MM.1S (cell line): ENCODE measurements around the gene ADAMTS13.
"Not testable (repeated sequence)": the region's sequence is repeated elsewhere in the genome, so short reads cannot be mapped to it uniquely, and the experiment has no call there.

Experiments
- DNase-seq: peaks from one replicate; pipeline ENCODE4 v3.0.0-alpha.2; 2015
- H2AFZ ChIP-seq: fragments of 300-600 bp; sonication (generic); 2 replicates; pipeline ENCODE4 v1.6.0; 2016; ENCODE audit warnings: antibody characterized with exemption, low read length
- H3F3A ChIP-seq: fragments of 300-600 bp; sonication (generic); 2 replicates; pipeline ENCODE4 v1.6.1; 2016; ENCODE audit warnings: mild to moderate bottlenecking, antibody characterized with exemption, low read length, moderate library complexity, mixed read lengths; ENCODE audit not compliant: insufficient read depth
- H3K27ac ChIP-seq: fragments of 300-600 bp; sonication (generic); 2 replicates; pipeline ENCODE4 v1.5.1; 2016; ENCODE audit warnings: mild to moderate bottlenecking, low read length
- H3K27me3 ChIP-seq: fragments of 300-600 bp; sonication (generic); replicated peaks from 2 replicates; pipeline ENCODE4 v1.6.0; 2016; ENCODE audit warnings: low read length; ENCODE audit not compliant: insufficient read depth
- H3K36me3 ChIP-seq: fragments of 300-600 bp; sonication (generic); replicated peaks from 2 replicates; pipeline ENCODE4 v1.6.1; 2016; ENCODE audit warnings: mild to moderate bottlenecking, low read length, mixed read lengths; ENCODE audit not compliant: insufficient read depth
- H3K4me1 ChIP-seq: fragments of 300-600 bp; sonication (generic); 2 replicates; pipeline ENCODE4 v1.6.1; 2016; ENCODE audit warnings: low read length, mixed read lengths
- H3K4me2 ChIP-seq: fragments of 300-600 bp; sonication (generic); 2 replicates; pipeline ENCODE4 v1.6.0; 2016; ENCODE audit warnings: low read depth, low read length
- H3K4me3 ChIP-seq: fragments of 300-600 bp; sonication (generic); 2 replicates; pipeline ENCODE4 v1.5.1; 2016; ENCODE audit warnings: low read length, mixed read lengths
- H3K79me2 ChIP-seq: fragments of 300-600 bp; sonication (generic); 2 replicates; pipeline ENCODE4 v1.6.1; 2016; ENCODE audit warnings: mixed run types, low read length, mixed read lengths
- H3K9ac ChIP-seq: fragments of 300-600 bp; sonication (generic); 2 replicates; pipeline ENCODE4 v1.6.1; 2016; ENCODE audit warnings: low read length, mixed read lengths
- H3K9me2 ChIP-seq: fragments of 300-600 bp; sonication (generic); replicated peaks from 2 replicates; pipeline ENCODE4 v1.6.1; 2016; ENCODE audit warnings: mild to moderate bottlenecking, low read length, mixed read lengths; ENCODE audit not compliant: insufficient read depth
- H3K9me3 ChIP-seq: fragments of 300-600 bp; sonication (generic); replicated peaks from 2 replicates; pipeline ENCODE4 v1.6.1; 2016; ENCODE audit warnings: mild to moderate bottlenecking, low read length, mixed read lengths; ENCODE audit not compliant: insufficient read depth
- H4K20me1 ChIP-seq: fragments of 300-600 bp; sonication (generic); 2 replicates; pipeline ENCODE4 v1.6.1; 2016; ENCODE audit warnings: mild to moderate bottlenecking, low read length, moderate library complexity, mixed read lengths; ENCODE audit not compliant: insufficient read depth
- EZH2 ChIP-seq: fragments of 300-600 bp; sonication (generic); optimal IDR thresholded peaks from 2 replicates; pipeline ENCODE3; 2017; ENCODE audit warnings: low read depth, mild to moderate bottlenecking, antibody characterized with exemption, low read length, mixed read lengths
- EZH2phosphoT487 ChIP-seq: fragments of 300-600 bp; sonication (generic); IDR thresholded peaks from 2 replicates; pipeline ENCODE4 v1.6.1; 2018; ENCODE audit warnings: antibody characterized with exemption, low read length
- TF ChIP-seq, protein P1 (sequence below): fragments of 300-600 bp; sonication (generic); IDR thresholded peaks from 2 replicates; pipeline ENCODE4 v1.5.1; 2016; ENCODE audit warnings: antibody characterized with exemption, low read length, mixed read lengths

The ADAMTS13 gene

DNA sequence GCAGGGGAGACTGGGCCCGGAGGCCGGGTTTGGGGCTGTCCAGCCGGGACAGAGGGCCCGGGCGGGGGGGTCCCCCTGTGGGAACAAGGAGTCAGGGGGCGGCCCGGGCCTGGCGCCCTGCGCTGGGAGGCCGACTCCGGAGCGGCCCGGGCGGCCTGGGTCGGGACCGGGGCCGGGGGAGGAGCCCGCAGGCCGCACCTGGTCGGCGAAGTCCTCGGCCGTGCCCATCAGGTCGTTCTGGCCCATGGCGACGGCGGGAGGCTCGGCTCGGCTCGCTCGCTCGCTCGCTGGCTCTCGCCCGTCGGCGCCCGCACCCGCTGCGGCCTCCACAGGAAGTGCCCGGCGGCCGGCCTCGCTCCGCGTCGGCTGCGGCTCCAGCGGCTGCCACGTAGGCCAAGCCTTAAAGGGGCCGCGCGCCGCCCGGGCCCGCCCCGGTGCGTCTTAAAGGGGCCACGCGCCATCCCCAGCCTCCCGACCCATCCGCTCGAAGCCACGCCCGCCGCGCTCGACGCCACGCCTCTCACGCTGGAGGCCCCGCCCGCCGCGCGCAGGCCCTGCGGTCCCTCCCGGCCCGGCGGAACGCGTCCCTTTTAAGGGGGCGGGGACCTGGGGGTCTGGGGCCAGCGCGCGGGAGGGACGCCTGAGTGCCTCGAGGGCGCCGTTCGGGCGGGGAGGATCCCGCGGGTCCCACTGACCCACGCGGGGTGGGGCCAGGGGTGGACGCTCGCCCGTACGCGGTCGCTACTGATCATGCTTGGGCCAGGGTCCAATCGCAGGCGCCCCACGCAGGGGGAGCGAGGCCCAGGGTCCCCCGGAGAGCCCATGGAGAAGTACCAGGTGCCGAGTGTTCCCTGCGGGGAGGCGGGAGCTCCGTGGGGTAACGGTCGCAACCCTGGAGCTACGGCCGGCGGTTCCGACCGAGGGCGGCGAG, 46.2 kb upstream of the ADAMTS13 start, which contains the start of the genes STKLD1 and SURF4:
TSS of gene STKLD1 (plus strand) at position 643 of the 931 bp plus-strand sequence. CDS start at position 751, 108 bp downstream.
TSS of gene SURF4 (minus strand) at position 337 of the 931 bp plus-strand sequence. CDS start at position 246, 91 bp downstream.
- H3K9me3 ChIP-seq: no peaks in the 10 kb centered on the region
- peak within 1 kb of the TSS; percentile 94 for H3K4me2 ChIP-seq
- H3K4me1 ChIP-seq: no peaks in the 10 kb centered on the region
- peak within 1 kb of the TSS; percentile 95 for H3K9ac ChIP-seq
- peak within 1 kb of the TSS; percentile 98 for H2AFZ ChIP-seq
- DNase-seq: peak; percentile 96
- no peaks in the 10 kb centered on the region; the same call in 1 of the 2 replicates for H3K36me3 ChIP-seq
- H3F3A ChIP-seq: no peaks in the 10 kb centered on the region
- peaks cover 17% of the 10 kb centered on the region; the same call in 1 of the 2 replicates for H4K20me1 ChIP-seq
- TF ChIP-seq EZH2phosphoT487 (no peak), EZH2 (no peak)
- TF ChIP-seq, protein P1, sequence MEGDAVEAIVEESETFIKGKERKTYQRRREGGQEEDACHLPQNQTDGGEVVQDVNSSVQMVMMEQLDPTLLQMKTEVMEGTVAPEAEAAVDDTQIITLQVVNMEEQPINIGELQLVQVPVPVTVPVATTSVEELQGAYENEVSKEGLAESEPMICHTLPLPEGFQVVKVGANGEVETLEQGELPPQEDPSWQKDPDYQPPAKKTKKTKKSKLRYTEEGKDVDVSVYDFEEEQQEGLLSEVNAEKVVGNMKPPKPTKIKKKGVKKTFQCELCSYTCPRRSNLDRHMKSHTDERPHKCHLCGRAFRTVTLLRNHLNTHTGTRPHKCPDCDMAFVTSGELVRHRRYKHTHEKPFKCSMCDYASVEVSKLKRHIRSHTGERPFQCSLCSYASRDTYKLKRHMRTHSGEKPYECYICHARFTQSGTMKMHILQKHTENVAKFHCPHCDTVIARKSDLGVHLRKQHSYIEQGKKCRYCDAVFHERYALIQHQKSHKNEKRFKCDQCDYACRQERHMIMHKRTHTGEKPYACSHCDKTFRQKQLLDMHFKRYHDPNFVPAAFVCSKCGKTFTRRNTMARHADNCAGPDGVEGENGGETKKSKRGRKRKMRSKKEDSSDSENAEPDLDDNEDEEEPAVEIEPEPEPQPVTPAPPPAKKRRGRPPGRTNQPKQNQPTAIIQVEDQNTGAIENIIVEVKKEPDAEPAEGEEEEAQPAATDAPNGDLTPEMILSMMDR: no peak
- H3K4me3 ChIP-seq: peak within 1 kb of the TSS; percentile 99
- peak within 1 kb of the TSS; percentile 32; the same call in 1 of the 2 replicates for H3K27ac ChIP-seq
- H3K9me2 ChIP-seq: no peaks in the 10 kb centered on the region
- peaks cover 47% of the 10 kb centered on the region for H3K79me2 ChIP-seq
- peaks cover 29% of the 10 kb centered on the region for H3K27me3 ChIP-seq

DNA sequence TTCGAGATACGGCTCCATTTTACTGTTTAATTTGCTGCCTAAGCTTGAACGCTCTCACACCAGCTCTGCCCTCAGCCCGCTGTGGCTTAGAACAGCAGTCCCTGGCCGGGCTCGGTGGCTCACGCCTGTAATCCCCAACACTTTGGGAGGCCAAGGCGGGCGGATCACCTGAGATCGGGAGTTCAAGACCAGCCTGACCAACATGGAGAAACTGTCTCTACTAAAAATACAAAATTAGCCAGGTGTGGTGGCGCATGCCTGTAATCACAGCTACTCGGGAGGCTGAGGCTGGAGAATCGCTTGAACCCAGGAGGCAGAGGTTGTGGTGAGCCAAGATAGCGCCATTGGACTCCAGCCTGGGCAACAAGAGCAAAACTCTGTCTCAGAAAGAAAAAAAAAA, 44.9 kb upstream of the ADAMTS13 start:
- H3K27ac ChIP-seq, H3K36me3 ChIP-seq, H3K4me1 ChIP-seq, H3K4me3 ChIP-seq, H3K9ac ChIP-seq, H2AFZ ChIP-seq, DNase-seq, H3K4me2 ChIP-seq, H4K20me1 ChIP-seq, H3K9me2 ChIP-seq, H3K9me3 ChIP-seq, H3F3A ChIP-seq: not testable (repeated sequence)
- Histone ChIP-seq H3K79me2 (peaks cover 34% of the 10 kb centered on the region), H3K27me3 (peaks cover 29% of the 10 kb centered on the region)

DNA sequence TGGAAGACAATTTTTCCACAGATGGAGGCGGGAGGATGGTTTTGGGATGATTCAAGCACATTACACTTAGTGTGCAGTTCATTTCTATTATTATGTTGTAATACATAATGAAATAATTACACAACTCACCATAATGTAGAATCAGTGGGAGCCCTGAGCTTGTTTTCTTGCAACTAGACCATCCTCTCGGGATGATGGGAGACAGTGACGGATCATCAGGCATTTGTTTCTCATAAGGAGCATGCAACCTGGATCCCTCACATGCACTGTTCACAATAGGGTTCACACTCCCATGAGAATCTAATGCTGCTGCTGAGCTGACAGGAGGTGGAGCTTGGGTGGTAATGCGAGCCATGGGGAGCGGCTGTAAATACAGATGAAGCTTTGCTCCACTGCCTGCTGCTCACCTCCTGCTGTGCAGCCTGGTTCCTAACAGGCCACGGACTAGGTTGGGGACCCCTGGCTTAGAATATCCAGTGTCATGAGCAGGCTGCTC, 44.4 kb upstream of the ADAMTS13 start:
- Histone ChIP-seq H3F3A (no peaks in the 10 kb centered on the region), H3K4me1 (no peaks in the 10 kb centered on the region)
- DNase-seq: no peak

More for the DNA sequence above, 44.4 kb upstream of the ADAMTS13 start:
- Histone ChIP-seq H3K27me3 (peaks cover 29% of the 10 kb centered on the region), H3K9me2 (no peaks in the 10 kb centered on the region), H3K9ac (no peak overlapping the region), H2AFZ (no peak overlapping the region), H4K20me1 (peaks cover 3% of the 10 kb centered on the region; the same call in 1 of the 2 replicates), H3K4me2 (no peak overlapping the region), H3K27ac (no peak overlapping the region), H3K36me3 (no peaks in the 10 kb centered on the region; the same call in 1 of the 2 replicates), H3K4me3 (no peak overlapping the region), H3K79me2 (peaks cover 29% of the 10 kb centered on the region), H3K9me3 (no peaks in the 10 kb centered on the region)
- TF ChIP-seq, protein P1: no peak
- TF ChIP-seq EZH2phosphoT487 (no peak), EZH2 (no peak)
